Esophagus squamous epithelium (tissue), 5 donors: ENCODE data around the gene RANBP3. TPM values are rescaled to one million over a fixed set of nuclear protein-coding genes. Genes with fewer than 3 reads are reported as not detected.
A peak's percentile ranks its signal among the peaks of the same experiment; 100 is the strongest.

ENCODE experiments used
- DNase-seq: peaks from one replicate; lab custom pipeline; 2025; lab: John Stamatoyannopoulos, UW
- H3K27ac ChIP-seq, 4 donors: fragments of 200-600 bp; sonication (generic); one replicate each; pipeline ENCODE4 v1.5.1; 2016 to 2019; ENCODE audit warnings: mild to moderate bottlenecking in 1 of 4
- H3K27me3 ChIP-seq, 4 donors: fragments of 200-600 bp; sonication (generic); 1 replicate in 3 of 4; 2 replicates in 1 of 4; pipeline versions ENCODE4 v1.5.1 to v1.6.0; 2017 to 2021; ENCODE audit warnings: antibody characterized with exemption in 1 of 4
- H3K36me3 ChIP-seq, 3 donors: fragments of 200-600 bp; sonication (generic); one replicate each; pipeline ENCODE4 v1.5.1; 2016 to 2019
- H3K4me1 ChIP-seq, 3 donors: fragments of 200-600 bp; sonication (generic); one replicate each; pipeline ENCODE4 v1.5.1; 2017 to 2019
- H3K4me3 ChIP-seq, 4 donors: fragments of 200-600 bp; sonication (generic); 1 replicate in 3 of 4; 2 replicates in 1 of 4; pipeline ENCODE4 v1.5.1; 2016 to 2019; ENCODE audit warnings: mild to moderate bottlenecking in 2 of 4, moderate library complexity in 1 of 4
- H3K9me3 ChIP-seq, 3 donors: fragments of 200-600 bp; sonication (generic); one replicate each; pipeline ENCODE4 v1.5.1; 2016 to 2019
- CTCF ChIP-seq, 6 experiments: fragments of 450-650 bp in 4 of 6; fragments of 200-600 bp in 2 of 6; sonication (generic) in 2 of 6; IDR thresholded peaks; one replicate each; pipeline ENCODE4 v1.5.1; 2016 to 2019; ENCODE audit warnings: antibody characterized with exemption in 6 of 6, mild to moderate bottlenecking in 4 of 6, moderate library complexity in 4 of 6
- POLR2A ChIP-seq, 4 donors: fragments of 450-650 bp; IDR thresholded peaks; one replicate each; pipeline ENCODE4 v1.6.1; 2017; ENCODE audit warnings: antibody characterized with exemption in 4 of 4, mild to moderate bottlenecking in 4 of 4, moderate library complexity in 3 of 4
- WGBS, 2 donors: methylation state at CpG; one replicate each; pipeline ENCODE4 v1.1.5; 2018; 5-methylcytosine and 5-hydroxymethylcytosine counted together
- intact Hi-C: fragments of 100-400 bp; cut with DNase I; formaldehyde crosslinking; loops from one replicate; pipeline ENCODE4 v1.15.0; 2022
- total RNA-seq, 4 donors: library from RNA; depleted of rRNA; stranded (reverse); fragments of >200 nt; gene quantifications; one replicate each; pipeline ENCODE4 v1.1.0, GENCODE V29; 2016
- donor health status: DM: yes; HTN: yes; CAD: no.

The RANBP3 gene
- total RNA-seq, 4 donors from 2014 or later = 38.0 to 77.8 (median 39.6) TPM

DNA sequence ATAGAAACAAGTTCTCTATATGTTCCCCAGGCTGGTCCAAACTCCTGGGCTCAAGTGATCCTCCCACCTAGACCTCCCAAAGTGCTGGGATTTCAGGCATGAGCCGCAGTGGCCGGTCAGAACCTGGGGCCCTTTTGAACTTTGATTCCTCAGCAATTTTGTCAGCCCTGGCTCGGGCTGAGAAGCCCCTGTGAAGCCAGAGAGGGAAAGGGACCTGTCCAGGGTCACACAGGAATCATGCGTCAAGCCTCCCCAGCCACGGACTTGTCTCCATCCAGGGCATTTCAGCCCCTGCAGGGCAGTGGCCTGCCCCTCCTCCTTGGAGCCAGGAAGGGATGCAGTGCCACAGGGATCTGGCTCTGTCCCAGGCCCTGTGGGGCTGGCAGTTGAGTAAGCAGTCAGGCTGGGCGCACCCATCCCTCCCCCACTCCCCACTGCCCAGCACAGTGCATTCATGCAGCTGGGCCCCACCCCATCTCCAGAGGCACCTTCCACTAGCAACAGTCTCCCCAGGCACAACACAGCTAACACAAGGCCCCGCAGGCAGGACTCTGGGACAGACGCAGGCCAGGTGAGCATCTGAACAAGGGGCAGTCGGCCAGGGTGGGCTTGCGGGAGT lies 64.1 kb downstream of the RANBP3 start, which contains the start of gene CAPS:
Gene CAPS (plus strand): TSS at position 516 of the 619 bp plus-strand sequence. CDS start 153 bp downstream, outside the sequence.
- peak within 1 kb of the TSS; percentile 11 to 73 (median 30) for H3K27ac ChIP-seq
- 100% methylated on average over 1 to 2 of the region's 10 CpGs for WGBS, 2 donors
- no peak within 1 kb of the TSS for H3K4me3 ChIP-seq
- no peaks in the 10 kb centered on the region for H3K9me3 ChIP-seq
- peaks cover 6 to 39% (median 14%) of the 10 kb centered on the region in 3 donors for H3K4me1 ChIP-seq
- H3K27me3 ChIP-seq = no peaks in the 10 kb centered on the region
- TF ChIP-seq CTCF (IDR thresholded peaks at IDR 0.05) (no peak), POLR2A (IDR thresholded peaks at IDR 0.05) (no peak)
- H3K36me3 ChIP-seq = peaks cover 15 to 67% (median 21%) of the 10 kb centered on the region in 3 donors
- intact Hi-C loops = no loop called here
- DNase-seq = no peak

- Histone ChIP-seq H3K4me1 (peaks cover 6 to 58% (median 14%) of the 10 kb centered on the region in 3 donors), H3K9me3 (no peaks in the 10 kb centered on the region), H3K36me3 (peaks cover 0 to 45% (median 0%) of the 10 kb centered on the region in 3 donors), H3K4me3 (no peak overlapping the region), H3K27ac (no peak overlapping the region), H3K27me3 (no peaks in the 10 kb centered on the region)
- TF ChIP-seq CTCF (IDR thresholded peaks at IDR 0.05) = no peak
- no peak for TF ChIP-seq POLR2A (IDR thresholded peaks at IDR 0.05)
- intact Hi-C loops = no loop called here
- WGBS, 2 donors = 86 to 100% methylated on average over 1 of the region's 1 CpG
- no peak for DNase-seq
Measured at GRCh38 chr19:5911366-5911765, 66.6 kb downstream of the RANBP3 start.

- no peak for DNase-seq
- H3K27me3 ChIP-seq = no peaks in the 10 kb centered on the region
- TF ChIP-seq POLR2A (IDR thresholded peaks at IDR 0.05) (no peak), CTCF (IDR thresholded peaks at IDR 0.05) (no peak)
- H3K36me3 ChIP-seq = peaks cover 0 to 37% (median 0%) of the 10 kb centered on the region in 3 donors
- H3K4me3 ChIP-seq = no peak overlapping the region
- H3K4me1 ChIP-seq = peaks cover 6 to 65% (median 20%) of the 10 kb centered on the region in 3 donors
- intact Hi-C loops = no loop called here
- H3K27ac ChIP-seq = no peak overlapping the region
- 78 to 100% methylated on average over 1 of the region's 1 CpG for WGBS, 2 donors
- H3K9me3 ChIP-seq = no peaks in the 10 kb centered on the region
Measured at GRCh38 chr19:5910638-5910907, 67.4 kb downstream of the RANBP3 start.

- Histone ChIP-seq H3K9me3 (no peaks in the 10 kb centered on the region), H3K27me3 (no peaks in the 10 kb centered on the region), H3K36me3 (peaks cover 0 to 27% (median 0%) of the 10 kb centered on the region in 3 donors), H3K4me3 (no peak overlapping the region), H3K4me1 (peaks cover under 1 to 55% (median 17%) of the 10 kb centered on the region in 3 donors), H3K27ac (peak overlapping the region in 1 of 4 donors; percentile 29)
- DNase-seq = no peak
- no peak for TF ChIP-seq CTCF (IDR thresholded peaks at IDR 0.05)
- TF ChIP-seq POLR2A (IDR thresholded peaks at IDR 0.05) = no peak
- intact Hi-C loops = no loop called here
- 58 to 79% methylated on average over 3 to 6 of the region's 14 CpGs for WGBS, 2 donors
Measured at GRCh38 chr19:5908773-5909442, 69.0 kb downstream of the RANBP3 start.

DNA sequence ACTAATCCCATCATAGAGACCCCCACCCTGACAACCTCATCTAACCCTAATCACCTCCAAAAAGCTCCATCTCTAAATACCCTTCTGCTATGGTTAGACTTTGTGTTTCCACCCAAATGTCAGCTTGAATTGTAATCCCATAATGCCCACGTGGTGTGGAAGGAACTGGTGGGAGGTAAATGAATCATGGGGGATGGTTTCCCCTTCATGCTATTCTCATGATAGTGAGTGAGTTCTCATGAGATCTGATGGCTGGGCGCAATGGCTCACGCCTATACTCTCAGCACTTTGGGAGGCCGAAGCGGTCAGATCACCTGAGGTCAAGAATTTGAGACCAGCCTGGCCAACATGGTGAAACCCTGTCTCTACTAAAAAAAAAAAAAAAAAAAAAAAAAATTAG lies 70.7 kb downstream of the RANBP3 start:
- Histone ChIP-seq H3K9me3 (no peaks in the 10 kb centered on the region), H3K27ac (no peak overlapping the region), H3K27me3 (no peaks in the 10 kb centered on the region), H3K4me1 (peaks cover 9 to 62% (median 26%) of the 10 kb centered on the region in 3 donors), H3K36me3 (peaks cover 0 to 29% (median 0%) of the 10 kb centered on the region in 3 donors), H3K4me3 (no peak overlapping the region)
- no peak for DNase-seq
- TF ChIP-seq POLR2A (IDR thresholded peaks at IDR 0.05) (no peak), CTCF (IDR thresholded peaks at IDR 0.05) (no peak)
- WGBS, 2 donors = 0 to 25% methylated on average over 1 of the region's 5 CpGs
- intact Hi-C loops = no loop called here
